H1 (cell line): ENCODE results near the gene INTS6.

Experiments used
- EP300 ChIP-seq, 2 experiments: IDR thresholded peaks; 1 replicate in 1 of 2; 2 replicates in 1 of 2; pipeline ENCODE4 v1.6.1; 2011 to 2012; ENCODE audit warnings: low read depth in 2 of 2, low read length in 2 of 2, mild to moderate bottlenecking in 2 of 2, borderline replicate concordance in 1 of 2, inconsistent platforms in 1 of 2, moderate library complexity in 1 of 2
- FOSL1 ChIP-seq: IDR thresholded peaks from 2 replicates; pipeline ENCODE4 v1.6.1; 2011; ENCODE audit warnings: mild to moderate bottlenecking, low read depth, low read length, moderate library complexity; ENCODE audit not compliant: insufficient read depth
- HDAC6 ChIP-seq: IDR thresholded peaks from one replicate; pipeline ENCODE4 v1.7.1; 2012; ENCODE audit warnings: low read depth, mild to moderate bottlenecking, inconsistent platforms, low read length, moderate library complexity
- NRF1 ChIP-seq: IDR thresholded peaks from 2 replicates; pipeline ENCODE4 v1.6.1; 2011; ENCODE audit warnings: mild to moderate bottlenecking, low read depth, low read length, improper control_type of control experiment
- PHF8 ChIP-seq: fragments of 200-600 bp; sonication (generic); conservative IDR thresholded peaks from 2 replicates; pipeline ENCODE4 v1.7.1; 2012; ENCODE audit warnings: low read depth, mild to moderate bottlenecking, inconsistent platforms, low read length, moderate library complexity
- POLR2A ChIP-seq, 2 experiments: IDR thresholded peaks; 1 replicate in 1 of 2; 2 replicates in 1 of 2; pipeline ENCODE4 v1.6.1; 2011; ENCODE audit warnings: low read depth in 2 of 2, low read length in 2 of 2, mild to moderate bottlenecking in 2 of 2; ENCODE audit errors: control extremely low read depth in 1 of 2
- POLR2AphosphoS5 ChIP-seq: IDR thresholded peaks from 2 replicates; pipeline ENCODE4 v1.6.1; 2011; ENCODE audit warnings: low read depth, low read length
- RAD21 ChIP-seq, 2 experiments: IDR thresholded peaks in 1 of 2; conservative IDR thresholded peaks in 1 of 2; 2 replicates each; pipeline ENCODE4 v1.6.1; 2011; ENCODE audit warnings: low read depth in 2 of 2, low read length in 2 of 2, improper control_type of control experiment in 1 of 2, inconsistent platforms in 1 of 2, mild to moderate bottlenecking in 1 of 2, moderate library complexity in 1 of 2
- TAF1 ChIP-seq: IDR thresholded peaks from 2 replicates; pipeline ENCODE4 v1.6.1; 2011; ENCODE audit warnings: mild to moderate bottlenecking, low read depth, low read length
- TEAD4 ChIP-seq: IDR thresholded peaks from 2 replicates; pipeline ENCODE4 v1.6.1; 2012; ENCODE audit warnings: low read depth, low read length, inconsistent platforms, mixed read lengths
- TF ChIP-seq, protein P1 (sequence below), 3 experiments: IDR thresholded peaks; 1 replicate in 2 of 3; 2 replicates in 1 of 3; pipeline versions ENCODE4 v1.5.1 to v1.6.1; 2011; ENCODE audit warnings: low read length in 3 of 3, mild to moderate bottlenecking in 3 of 3, inconsistent platforms in 2 of 3, low read depth in 1 of 3, moderate library complexity in 1 of 3; ENCODE audit not compliant: insufficient read depth in 1 of 3; ENCODE audit errors: control extremely low read depth in 1 of 3

GRCh38 chr13:51432576-51432975, 20.3 kb downstream of the INTS6 start:
- TF ChIP-seq NRF1 (no peak), RAD21 (IDR thresholded peaks at IDR 0.05 in 1 of 2, conservative IDR thresholded peaks at IDR 0.05 in 1 of 2; ENCODE audit: low read depth in 2 of 2, low read length in 2 of 2) (peak; percentile 33 to 39), HDAC6 (no peak), EP300 (IDR thresholded peaks at IDR 0.05; ENCODE audit: borderline replicate concordance in 1 of 2, low read depth in 2 of 2, low read length in 2 of 2) (no peak), FOSL1 (no peak), POLR2A (IDR thresholded peaks at IDR 0.05; ENCODE audit: control extremely low read depth in 1 of 2, low read depth in 2 of 2, low read length in 2 of 2) (no peak), TEAD4 (no peak), TAF1 (no peak), PHF8 (no peak), POLR2AphosphoS5 (no peak)
- TF ChIP-seq, protein P1, sequence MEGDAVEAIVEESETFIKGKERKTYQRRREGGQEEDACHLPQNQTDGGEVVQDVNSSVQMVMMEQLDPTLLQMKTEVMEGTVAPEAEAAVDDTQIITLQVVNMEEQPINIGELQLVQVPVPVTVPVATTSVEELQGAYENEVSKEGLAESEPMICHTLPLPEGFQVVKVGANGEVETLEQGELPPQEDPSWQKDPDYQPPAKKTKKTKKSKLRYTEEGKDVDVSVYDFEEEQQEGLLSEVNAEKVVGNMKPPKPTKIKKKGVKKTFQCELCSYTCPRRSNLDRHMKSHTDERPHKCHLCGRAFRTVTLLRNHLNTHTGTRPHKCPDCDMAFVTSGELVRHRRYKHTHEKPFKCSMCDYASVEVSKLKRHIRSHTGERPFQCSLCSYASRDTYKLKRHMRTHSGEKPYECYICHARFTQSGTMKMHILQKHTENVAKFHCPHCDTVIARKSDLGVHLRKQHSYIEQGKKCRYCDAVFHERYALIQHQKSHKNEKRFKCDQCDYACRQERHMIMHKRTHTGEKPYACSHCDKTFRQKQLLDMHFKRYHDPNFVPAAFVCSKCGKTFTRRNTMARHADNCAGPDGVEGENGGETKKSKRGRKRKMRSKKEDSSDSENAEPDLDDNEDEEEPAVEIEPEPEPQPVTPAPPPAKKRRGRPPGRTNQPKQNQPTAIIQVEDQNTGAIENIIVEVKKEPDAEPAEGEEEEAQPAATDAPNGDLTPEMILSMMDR (IDR thresholded peaks at IDR 0.05; ENCODE audit: control extremely low read depth in 1 of 3, insufficient read depth in 1 of 3, low read depth in 1 of 3, low read length in 3 of 3), result no peak
